Activated naive CD4-positive, alpha-beta T cell treated with anti-CD3 and anti-CD28 coated beads, Interleukin-2, amount 50 U/mL, for 24 hours (primary cell): ENCODE measurements around the gene ARHGAP26.
"Not testable (repeated sequence)": the region's sequence is repeated elsewhere in the genome, so short reads cannot be mapped to it uniquely, and the experiment has no call there.

Experiments
- H3K27ac Mint-ChIP-seq: one replicate; pipeline ENCODE4 v1.8.0; 2021; ENCODE audit warnings: mild to moderate bottlenecking, mixed read lengths
- H3K27me3 Mint-ChIP-seq: one replicate; pipeline ENCODE4 v1.8.0; 2021; ENCODE audit warnings: mixed read lengths
- H3K36me3 Mint-ChIP-seq: one replicate; pipeline ENCODE4 v1.8.0; 2021; ENCODE audit warnings: mixed read lengths
- H3K4me1 Mint-ChIP-seq: one replicate; pipeline ENCODE4 v1.8.0; 2021; ENCODE audit warnings: mixed read lengths
- H3K4me3 Mint-ChIP-seq: one replicate; pipeline ENCODE4 v1.8.0; 2021; ENCODE audit warnings: mild to moderate bottlenecking, mixed read lengths
- H3K9me3 Mint-ChIP-seq: one replicate; pipeline ENCODE4 v1.8.0; 2021; ENCODE audit warnings: mixed read lengths

Gene ARHGAP26

DNA sequence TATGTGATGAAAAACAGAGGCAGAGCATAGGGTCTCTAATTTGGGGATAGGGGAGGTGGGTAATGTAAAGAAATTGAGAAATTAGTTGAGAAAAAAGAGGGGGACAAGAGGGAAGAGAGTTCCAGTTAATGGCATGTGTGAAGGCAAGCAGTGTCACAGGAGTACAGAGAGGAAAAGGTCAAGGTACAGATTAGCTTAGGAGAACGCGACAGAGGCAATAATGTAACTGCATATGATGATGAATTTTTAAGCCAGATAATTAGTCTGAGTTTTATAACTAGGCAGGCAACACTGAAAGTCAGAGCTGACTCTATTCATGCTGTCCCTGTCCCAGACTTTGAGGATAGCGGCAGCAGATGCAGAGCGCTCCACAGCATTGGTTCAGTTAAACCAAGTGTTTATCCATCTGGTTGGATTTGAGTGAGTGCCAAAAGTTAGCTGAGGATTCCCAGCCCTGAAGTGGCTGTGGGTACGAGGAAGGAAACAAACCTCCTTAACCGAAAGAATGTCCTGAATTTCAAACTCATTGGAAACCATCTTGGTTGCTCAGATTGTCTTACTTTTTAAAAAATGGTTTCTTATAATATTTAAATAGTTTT lies 315.2 kb downstream of the ARHGAP26 start:
- Mint-ChIP-seq H3K27ac (no peak overlapping the region), H3K9me3 (no peaks in the 10 kb centered on the region)

DNA sequence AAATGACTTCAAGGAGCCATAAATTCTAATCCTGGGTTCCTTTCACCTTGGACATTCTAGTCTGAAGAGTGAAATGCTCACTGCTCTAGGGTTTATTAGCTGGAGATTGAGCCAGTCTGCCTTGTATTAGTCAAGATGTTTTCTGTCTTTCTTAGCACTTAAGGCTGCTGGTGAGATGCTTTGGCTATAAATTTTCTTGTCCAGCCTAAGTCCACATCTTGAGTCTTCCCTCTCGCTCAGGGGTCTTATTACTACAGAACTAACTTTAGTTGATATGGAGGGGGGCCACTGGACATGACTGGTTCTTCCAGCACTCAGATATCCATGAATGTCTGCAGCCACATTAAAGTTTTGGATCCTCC lies 316.4 kb downstream of the ARHGAP26 start:
- H3K36me3 Mint-ChIP-seq = peaks cover 12% of the 10 kb centered on the region
- no peak overlapping the region for H3K27ac Mint-ChIP-seq
- H3K9me3 Mint-ChIP-seq = no peaks in the 10 kb centered on the region

More for the DNA sequence above, 315.2 kb downstream of the ARHGAP26 start:
- peaks cover 17% of the 10 kb centered on the region for H3K36me3 Mint-ChIP-seq
- no peak overlapping the region for H3K4me3 Mint-ChIP-seq
- H3K4me1 Mint-ChIP-seq = peaks cover 8% of the 10 kb centered on the region
- H3K27me3 Mint-ChIP-seq = no peaks in the 10 kb centered on the region

DNA sequence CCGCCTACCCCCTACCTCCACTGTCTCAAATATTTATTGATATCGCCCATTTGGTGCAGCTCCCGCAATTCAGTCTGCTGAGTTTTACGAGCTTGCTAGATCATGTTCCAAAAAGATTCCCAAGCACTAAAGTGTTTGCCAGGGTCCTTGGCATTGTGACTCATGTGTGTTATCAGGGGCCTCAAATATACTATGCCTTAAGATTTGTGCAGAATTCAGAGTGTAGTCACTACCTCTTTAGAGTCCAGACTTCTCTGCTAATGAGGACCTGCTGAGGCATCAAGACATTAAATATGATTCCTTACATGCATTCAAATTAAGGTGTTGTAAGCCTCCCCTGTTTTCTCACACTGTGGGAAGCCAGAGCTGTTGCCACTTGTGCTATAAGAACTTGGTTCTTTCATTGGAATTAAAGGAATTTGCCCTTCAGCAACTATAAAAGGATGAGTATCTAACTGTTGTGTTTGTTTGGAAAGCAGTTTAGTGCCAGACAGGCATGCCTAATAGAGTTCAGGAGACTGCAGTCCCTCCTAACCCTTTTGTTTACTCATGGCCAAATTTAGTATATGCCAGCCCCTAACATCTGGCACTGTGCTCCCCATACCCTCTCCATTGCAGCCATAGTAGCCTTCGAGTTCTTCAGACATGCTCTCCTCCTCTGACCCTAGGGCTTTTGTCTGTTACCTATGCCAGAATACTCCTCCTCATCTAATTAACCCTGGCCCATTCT lies 316.9 kb downstream of the ARHGAP26 start:
- peaks cover 12% of the 10 kb centered on the region for H3K36me3 Mint-ChIP-seq
- no peak overlapping the region for H3K4me3 Mint-ChIP-seq
- H3K27ac Mint-ChIP-seq = no peak overlapping the region
- no peaks in the 10 kb centered on the region for H3K9me3 Mint-ChIP-seq
- H3K4me1 Mint-ChIP-seq = no peaks in the 10 kb centered on the region
- no peaks in the 10 kb centered on the region for H3K27me3 Mint-ChIP-seq

More for the DNA sequence above, 316.4 kb downstream of the ARHGAP26 start:
- Mint-ChIP-seq H3K4me1 (no peaks in the 10 kb centered on the region), H3K27me3 (no peaks in the 10 kb centered on the region), H3K4me3 (no peak overlapping the region)

DNA sequence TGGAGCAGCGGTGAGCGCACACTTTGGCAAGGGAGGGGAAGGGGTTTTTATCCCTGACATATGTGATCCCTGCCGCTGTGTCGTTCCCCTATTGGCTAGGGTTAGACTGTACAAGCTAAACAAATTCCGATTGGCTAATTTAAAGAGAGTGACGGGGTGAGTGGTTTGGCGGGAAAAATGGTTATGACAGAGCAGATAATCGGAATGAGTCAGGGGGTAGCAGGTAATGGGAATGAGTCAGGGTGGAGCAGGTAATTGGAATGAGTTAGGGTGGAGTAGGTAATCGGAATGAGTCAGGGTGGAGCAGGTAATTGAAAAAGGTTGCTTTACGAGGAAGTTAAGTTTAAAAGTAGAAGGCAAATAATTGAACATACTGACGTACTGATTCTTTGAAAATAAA lies 318.5 kb downstream of the ARHGAP26 start:
- peaks cover 11% of the 10 kb centered on the region for H3K36me3 Mint-ChIP-seq
- not testable (repeated sequence) for H3K9me3 Mint-ChIP-seq, H3K27me3 Mint-ChIP-seq, H3K4me3 Mint-ChIP-seq, H3K27ac Mint-ChIP-seq, H3K4me1 Mint-ChIP-seq

DNA sequence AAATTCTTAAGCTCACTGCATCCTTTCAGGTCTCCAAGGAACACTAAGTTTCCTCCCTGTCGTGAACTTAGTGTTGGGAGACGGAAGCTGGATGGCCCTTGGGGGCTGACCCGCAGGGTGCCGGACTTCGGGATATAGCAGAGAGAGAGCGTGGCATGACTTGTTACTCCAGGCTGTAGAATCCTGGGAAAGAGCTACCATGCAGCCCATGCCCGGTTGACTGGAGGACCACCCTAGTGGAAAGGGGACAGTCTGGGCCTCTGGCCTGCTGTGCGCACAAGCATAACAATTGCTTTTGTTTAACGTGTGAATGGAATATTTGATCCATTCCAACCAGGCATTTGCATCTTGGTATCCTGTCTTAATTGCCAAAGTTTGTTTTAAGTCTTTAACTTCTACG lies 319.9 kb downstream of the ARHGAP26 start:
- Mint-ChIP-seq H3K36me3 (peaks cover 12% of the 10 kb centered on the region), H3K4me1 (peaks cover 18% of the 10 kb centered on the region)
- H3K9me3 Mint-ChIP-seq, H3K4me3 Mint-ChIP-seq, H3K27me3 Mint-ChIP-seq, H3K27ac Mint-ChIP-seq: not testable (repeated sequence)

DNA sequence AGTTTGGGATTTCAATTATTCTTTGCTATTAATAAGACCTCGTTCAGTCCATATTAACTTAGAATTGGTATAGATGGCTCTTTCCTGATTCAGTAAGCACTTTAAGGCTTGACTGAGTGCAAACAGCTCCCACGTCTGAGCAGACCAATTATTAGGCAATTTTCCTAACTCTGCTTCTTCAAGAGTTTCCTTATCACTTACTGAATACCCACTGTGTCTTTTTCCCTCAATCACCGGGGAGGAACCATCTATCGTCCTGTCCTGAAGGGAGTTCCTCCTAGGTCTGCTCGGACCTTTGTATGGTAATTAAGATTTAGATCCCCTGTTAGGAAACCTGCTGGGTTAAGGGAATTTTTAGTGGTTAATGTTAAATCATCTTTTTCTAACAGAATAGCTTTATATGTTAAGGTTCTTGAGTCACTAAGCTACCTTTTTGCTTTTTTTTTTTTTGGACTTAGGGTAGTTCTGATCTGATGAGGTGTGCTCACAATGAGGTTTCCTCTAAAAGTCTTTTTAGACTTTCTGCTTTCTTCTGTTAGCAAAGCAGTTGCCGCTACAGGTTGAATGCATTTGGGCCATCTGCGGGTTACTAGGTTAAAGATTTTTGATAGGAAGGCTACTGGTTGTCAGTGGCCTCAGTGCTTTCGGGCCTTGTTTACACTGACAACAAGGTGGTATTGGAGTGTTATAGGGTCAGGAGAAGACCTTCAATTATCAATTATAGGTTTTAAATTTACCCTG lies 322.7 kb downstream of the ARHGAP26 start:
- not testable (repeated sequence) for H3K9me3 Mint-ChIP-seq, H3K4me3 Mint-ChIP-seq, H3K27me3 Mint-ChIP-seq, H3K27ac Mint-ChIP-seq
- H3K36me3 Mint-ChIP-seq = peaks cover 12% of the 10 kb centered on the region
- H3K4me1 Mint-ChIP-seq = peaks cover 18% of the 10 kb centered on the region

DNA sequence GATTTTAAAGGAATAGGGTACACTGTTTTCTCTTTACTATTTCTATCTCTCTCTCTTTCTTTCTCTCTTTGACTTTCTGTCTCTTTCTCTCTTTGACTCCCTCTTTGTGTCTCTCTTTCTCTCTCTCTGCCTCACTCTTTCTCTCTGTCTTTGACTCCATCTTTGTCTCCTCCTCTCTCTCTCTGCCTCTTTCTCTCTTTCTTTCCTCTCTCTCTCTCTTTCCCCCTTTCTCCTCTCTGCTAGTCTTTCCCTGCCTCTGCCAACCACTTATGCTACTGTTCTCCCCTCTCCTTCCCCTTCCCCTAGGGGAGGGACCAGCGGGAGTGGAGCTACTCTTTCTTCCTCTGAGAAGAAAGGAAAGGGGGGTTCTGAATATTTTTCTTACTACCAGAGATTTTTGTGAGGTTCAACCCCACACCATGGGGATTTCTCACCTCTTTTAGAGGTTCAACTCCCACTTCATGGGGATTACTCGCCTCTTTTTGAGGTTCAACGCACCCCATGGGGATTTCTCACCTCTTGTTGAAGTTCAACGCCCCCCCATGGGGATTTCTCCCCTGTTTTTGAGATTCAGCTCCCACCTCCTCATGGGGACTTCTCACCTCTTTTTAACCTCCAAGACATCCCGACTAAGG lies 323.4 kb downstream of the ARHGAP26 start:
- Mint-ChIP-seq H3K4me3 (no peak overlapping the region), H3K36me3 (peaks cover 11% of the 10 kb centered on the region), H3K4me1 (peaks cover 18% of the 10 kb centered on the region), H3K27me3 (no peaks in the 10 kb centered on the region), H3K9me3 (no peaks in the 10 kb centered on the region), H3K27ac (peak overlapping the region; percentile 89)

DNA sequence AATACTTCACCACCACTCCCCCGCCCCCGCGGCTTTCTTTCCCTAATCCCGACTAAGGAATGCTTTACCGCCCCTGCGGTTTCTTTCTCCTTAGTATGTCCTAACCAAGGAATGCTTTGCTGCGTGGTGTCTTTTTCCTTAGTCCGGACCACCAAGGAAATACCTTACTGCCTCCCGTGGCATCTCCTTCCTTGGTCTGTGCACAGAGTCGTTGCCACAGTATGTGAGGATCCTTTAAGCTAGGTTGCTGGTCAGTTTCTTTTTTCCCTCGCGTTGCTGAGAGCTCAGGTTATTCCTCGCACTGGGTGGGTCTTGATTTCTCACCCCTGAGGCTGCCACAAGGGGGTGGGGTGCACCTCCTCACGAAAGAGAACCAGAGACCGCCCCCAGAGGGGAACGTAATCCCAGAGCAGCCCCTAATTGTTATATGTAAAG lies 323.9 kb downstream of the ARHGAP26 start:
- peaks cover 9% of the 10 kb centered on the region for H3K36me3 Mint-ChIP-seq
- H3K27me3 Mint-ChIP-seq = no peaks in the 10 kb centered on the region
- peaks cover 18% of the 10 kb centered on the region for H3K4me1 Mint-ChIP-seq
- H3K9me3 Mint-ChIP-seq = no peaks in the 10 kb centered on the region
- H3K27ac Mint-ChIP-seq = peak overlapping the region; percentile 79
- H3K4me3 Mint-ChIP-seq = peak overlapping the region; percentile 30

DNA sequence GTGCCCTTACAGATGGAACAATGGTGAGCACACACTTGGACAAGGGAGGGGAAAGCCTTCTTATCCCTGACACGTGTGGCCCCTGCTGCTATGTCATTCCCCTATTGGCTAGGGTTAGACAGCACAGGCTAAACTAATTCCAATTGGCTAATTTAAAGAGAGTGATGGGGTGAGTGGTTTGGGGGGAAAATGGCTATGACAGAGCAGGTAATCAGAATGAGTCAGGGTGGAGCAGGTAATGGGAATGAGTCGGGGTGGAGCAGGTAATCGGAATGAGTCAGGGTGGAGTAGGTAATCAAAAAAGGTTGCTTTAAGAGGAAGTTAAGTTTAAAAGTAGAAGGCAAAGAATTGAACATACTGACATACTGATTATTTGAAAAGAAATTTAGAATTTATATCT lies 324.4 kb downstream of the ARHGAP26 start:
- not testable (repeated sequence) for H3K36me3 Mint-ChIP-seq, H3K4me3 Mint-ChIP-seq, H3K9me3 Mint-ChIP-seq, H3K27ac Mint-ChIP-seq, H3K27me3 Mint-ChIP-seq
- H3K4me1 Mint-ChIP-seq = peaks cover 18% of the 10 kb centered on the region

DNA sequence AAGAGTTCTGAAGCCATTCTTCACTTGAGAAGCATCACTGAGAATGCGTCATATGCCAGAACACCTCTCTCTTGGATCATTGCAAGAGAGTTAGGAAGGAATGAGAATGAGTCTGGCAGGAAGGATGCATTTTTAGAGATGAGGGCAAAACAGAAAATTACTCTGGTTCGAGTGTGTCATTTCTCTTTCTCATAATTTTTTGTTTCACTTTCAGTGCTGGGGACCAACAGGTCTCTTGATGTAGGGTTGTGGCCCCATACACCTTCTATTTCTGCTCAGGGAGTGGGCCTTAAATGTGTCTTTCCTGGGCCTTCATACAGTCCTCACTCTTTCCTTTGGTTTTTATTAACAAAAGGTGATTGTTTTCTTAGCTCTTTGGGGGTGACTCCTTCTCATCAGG lies 330.9 kb downstream of the ARHGAP26 start:
- Mint-ChIP-seq H3K4me1 (peaks cover 20% of the 10 kb centered on the region), H3K27ac (no peak overlapping the region), H3K9me3 (no peaks in the 10 kb centered on the region), H3K36me3 (peaks cover 9% of the 10 kb centered on the region), H3K4me3 (no peak overlapping the region), H3K27me3 (no peaks in the 10 kb centered on the region)

DNA sequence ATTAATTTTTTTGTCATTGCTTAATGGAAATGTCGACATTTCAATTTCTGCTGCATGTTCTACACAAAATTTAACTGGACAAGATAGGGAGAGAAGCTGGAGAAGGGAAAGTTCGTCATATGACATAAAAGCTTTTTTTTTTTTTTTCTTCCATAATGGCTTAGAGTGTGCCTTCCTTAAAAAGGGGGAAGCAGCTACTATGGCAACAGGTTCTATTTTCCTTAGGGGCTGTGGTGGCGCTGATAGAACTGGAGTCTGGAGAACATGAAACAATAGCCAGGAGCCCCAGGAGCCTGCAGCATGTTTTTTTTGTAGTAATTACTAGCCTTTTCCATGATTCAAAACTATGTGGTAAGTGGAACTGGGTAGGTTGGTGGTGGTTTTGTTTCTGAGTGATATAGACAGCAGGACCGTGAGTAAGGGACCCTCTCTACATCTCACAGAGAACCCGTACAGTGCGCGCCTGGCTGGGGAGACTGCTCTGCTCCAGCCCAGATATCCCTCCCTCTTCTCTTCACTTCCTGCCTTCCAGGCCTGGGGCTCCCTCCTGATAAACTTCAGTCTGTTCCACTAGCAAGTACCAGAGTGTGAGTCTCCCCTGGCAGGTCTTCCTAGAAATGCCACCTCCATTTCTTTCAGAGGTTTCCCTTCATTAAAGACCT lies 331.7 kb downstream of the ARHGAP26 start:
- Mint-ChIP-seq H3K36me3 (peaks cover 10% of the 10 kb centered on the region), H3K4me1 (peaks cover 20% of the 10 kb centered on the region), H3K4me3 (no peak overlapping the region), H3K27ac (peak overlapping the region; percentile 60), H3K27me3 (no peaks in the 10 kb centered on the region), H3K9me3 (no peaks in the 10 kb centered on the region)

DNA sequence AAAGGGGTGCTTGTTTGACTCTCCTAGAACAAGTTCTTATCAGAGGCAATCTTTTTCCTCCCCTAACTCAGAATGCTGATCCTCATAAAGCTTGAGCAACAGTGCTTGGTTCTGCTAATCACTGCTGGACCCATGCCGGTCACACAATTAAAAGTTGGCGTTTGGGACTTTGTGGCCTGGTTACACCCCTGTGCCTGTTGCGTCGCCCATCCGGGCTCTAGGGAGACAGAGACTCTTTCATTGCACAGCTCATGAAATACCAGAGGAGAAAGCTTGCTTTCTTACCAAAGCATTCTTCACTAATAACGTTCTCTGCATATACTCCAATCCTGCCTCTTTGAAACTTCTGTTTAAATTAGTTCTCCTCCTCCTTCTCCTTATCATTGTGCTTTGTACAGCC lies 332.2 kb downstream of the ARHGAP26 start:
- H3K36me3 Mint-ChIP-seq = peaks cover 10% of the 10 kb centered on the region
- peaks cover 20% of the 10 kb centered on the region for H3K4me1 Mint-ChIP-seq
- no peaks in the 10 kb centered on the region for H3K9me3 Mint-ChIP-seq
- H3K27ac Mint-ChIP-seq = no peak overlapping the region
- H3K27me3 Mint-ChIP-seq = no peaks in the 10 kb centered on the region
- H3K4me3 Mint-ChIP-seq = no peak overlapping the region

DNA sequence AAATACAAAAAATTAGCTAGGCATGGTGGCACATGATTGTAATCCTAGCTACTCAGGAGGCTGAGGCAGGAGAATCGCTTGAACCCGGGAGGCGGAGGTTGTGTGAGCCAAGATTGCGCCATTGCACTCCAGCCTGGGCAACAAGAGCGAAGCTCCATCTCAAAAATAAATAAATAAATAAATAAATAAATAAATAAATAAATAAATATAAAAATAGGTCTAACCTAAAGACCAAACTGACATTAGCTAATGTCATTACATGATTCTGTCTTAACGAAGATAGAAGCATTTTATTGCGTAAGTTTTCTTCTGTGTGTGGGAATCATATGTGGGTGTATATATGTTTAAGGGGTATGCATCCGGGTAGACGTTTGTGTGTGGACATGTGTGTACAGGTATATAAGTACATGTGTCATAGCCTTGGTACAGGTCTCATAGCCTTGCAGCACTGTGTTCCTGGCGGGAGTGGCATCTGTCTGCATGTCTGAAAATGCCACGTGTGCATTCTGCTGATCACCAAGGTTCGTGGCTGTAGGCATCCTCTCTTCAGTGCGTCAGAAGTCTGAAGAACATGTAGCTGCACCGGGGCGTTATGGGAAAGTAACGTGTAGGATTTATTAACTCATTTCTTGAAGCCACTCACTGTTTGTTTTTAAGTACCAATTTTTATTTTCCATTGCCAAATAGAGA lies 335.2 kb downstream of the ARHGAP26 start:
- no peaks in the 10 kb centered on the region for H3K27me3 Mint-ChIP-seq
- H3K36me3 Mint-ChIP-seq = peaks cover 11% of the 10 kb centered on the region
- H3K4me1 Mint-ChIP-seq = peaks cover 20% of the 10 kb centered on the region
- no peak overlapping the region for H3K4me3 Mint-ChIP-seq
- H3K27ac Mint-ChIP-seq = no peak overlapping the region
- H3K9me3 Mint-ChIP-seq = no peaks in the 10 kb centered on the region

DNA sequence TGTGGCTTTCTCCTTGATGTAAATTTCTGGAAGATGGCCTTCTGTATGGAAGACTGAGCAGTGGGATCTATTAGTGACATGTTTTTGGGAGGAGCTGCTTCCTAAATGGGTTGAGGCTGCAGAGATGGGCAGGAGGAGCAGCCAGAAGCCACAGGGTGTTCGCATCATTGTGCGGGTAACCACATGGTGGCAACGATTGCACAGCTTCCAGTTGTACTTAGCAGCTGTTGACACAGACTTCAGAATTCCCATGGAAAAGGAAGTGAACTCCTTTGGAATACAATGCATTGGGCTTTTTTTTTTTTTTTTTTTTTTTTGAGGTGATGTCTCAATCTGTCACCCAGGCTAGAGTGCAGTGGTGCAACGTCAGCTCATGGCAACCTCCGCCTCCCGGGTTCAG lies 336.0 kb downstream of the ARHGAP26 start:
- H3K36me3 Mint-ChIP-seq = peaks cover 11% of the 10 kb centered on the region
- no peaks in the 10 kb centered on the region for H3K9me3 Mint-ChIP-seq
- no peaks in the 10 kb centered on the region for H3K27me3 Mint-ChIP-seq
- no peak overlapping the region for H3K4me3 Mint-ChIP-seq
- no peak overlapping the region for H3K27ac Mint-ChIP-seq
- H3K4me1 Mint-ChIP-seq = peaks cover 11% of the 10 kb centered on the region
